GM21825 (cell line): ENCODE results near the gene DSC1.

Source experiments
- ATAC-seq: cut with Tn5 transposase; IDR thresholded peaks from one replicate; pipeline ENCODE4 v1.9.1; 2021; ENCODE audit warnings: mild to moderate bottlenecking, moderate library complexity; ENCODE audit not compliant: unreplicated experiment

Gene DSC1

DNA sequence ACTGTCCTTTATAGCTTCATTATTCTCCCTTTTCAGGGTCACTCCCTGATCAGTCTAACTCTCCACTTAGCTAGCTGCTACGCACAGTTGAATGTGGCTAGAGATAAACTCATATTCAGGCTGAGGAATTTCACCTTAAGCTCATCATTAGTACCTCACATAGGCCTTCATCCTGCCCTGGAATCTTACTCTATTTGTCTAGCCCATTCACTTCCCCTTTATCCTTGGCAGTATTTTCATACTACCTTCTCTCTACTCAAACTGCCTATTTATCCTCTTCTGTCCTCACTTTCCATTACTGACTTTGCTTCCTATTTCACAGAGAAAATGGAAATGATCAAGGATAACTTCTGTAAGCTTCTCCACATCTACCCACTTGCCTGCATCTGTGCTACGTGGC is 49.9 kb downstream of the DSC1 start:
- ATAC-seq, result no peak

DNA sequence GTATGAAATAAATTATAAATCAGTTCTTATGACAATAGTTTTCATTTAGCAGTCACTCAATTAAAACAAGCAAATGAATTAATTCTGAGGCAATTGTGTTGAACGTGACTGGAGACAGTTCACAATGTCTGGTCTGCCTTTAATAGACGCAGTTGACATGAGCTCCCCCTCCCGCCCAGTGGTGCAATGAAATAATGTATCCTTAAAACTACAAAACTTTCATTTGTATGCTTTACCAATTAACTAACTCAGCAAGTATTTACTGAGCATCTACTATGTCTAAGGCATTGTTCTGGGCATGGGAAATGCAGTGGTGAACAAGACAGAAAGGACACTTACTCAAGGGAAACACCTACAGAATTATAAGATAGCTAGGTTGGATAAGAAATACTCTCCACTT is 56.9 kb downstream of the DSC1 start:
- ATAC-seq, result no peak

DNA sequence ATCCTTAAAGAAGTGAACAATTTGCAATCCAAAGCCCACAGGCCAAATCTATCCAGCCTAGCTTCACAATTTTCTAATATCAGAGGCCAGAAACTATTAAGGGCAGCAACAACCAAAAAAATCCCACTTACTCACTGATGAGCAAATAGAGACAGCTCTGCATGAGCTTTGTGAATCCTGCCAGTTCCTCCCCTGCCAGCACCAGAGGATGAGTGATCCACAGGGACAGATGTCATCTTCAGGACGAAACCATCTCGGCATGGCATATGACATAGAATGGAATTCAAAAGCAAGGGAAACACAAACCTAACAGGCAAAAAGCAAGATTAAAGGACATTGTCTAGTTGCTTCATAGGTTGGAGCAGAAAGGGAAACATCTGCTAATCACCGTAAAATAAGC is 58.2 kb downstream of the DSC1 start:
- no peak for ATAC-seq

DNA sequence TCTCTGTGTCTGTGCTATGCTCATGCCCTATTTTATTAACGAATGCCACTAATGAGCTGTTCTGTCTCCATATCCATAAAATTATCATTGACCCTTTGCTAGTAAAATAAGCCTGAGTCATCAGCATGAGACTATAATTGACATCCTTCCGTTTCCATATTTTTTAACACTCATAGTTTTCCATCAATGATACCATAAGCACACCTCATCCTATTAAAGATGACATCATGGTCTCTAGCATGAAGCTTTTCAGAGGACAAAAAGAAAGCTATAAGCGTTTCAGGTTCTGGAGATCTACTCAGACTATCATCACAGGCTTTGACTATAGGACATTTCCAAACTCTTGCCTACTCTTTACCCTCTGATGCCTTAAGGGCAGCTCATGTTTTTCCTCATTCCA is 59.2 kb downstream of the DSC1 start:
- no peak for ATAC-seq

DNA sequence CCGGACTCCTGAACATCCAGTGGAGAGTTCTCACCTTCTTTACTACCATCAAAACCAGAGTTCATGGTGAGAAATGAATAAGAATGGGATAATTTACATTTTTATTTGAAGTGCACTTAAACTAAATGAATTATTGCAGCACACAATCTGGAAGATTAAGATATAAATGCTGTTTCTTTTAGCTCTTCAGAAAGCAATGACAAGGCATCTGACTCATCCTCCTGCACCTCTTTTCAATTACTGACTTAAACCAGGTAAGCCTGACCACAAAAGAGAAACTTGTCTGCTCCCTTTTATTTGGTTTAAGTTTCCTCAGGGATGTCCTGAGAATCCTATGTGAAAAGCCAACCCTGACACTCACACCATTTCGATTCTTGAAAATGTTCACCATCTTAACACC is 59.7 kb downstream of the DSC1 start:
- ATAC-seq, result no peak

DNA sequence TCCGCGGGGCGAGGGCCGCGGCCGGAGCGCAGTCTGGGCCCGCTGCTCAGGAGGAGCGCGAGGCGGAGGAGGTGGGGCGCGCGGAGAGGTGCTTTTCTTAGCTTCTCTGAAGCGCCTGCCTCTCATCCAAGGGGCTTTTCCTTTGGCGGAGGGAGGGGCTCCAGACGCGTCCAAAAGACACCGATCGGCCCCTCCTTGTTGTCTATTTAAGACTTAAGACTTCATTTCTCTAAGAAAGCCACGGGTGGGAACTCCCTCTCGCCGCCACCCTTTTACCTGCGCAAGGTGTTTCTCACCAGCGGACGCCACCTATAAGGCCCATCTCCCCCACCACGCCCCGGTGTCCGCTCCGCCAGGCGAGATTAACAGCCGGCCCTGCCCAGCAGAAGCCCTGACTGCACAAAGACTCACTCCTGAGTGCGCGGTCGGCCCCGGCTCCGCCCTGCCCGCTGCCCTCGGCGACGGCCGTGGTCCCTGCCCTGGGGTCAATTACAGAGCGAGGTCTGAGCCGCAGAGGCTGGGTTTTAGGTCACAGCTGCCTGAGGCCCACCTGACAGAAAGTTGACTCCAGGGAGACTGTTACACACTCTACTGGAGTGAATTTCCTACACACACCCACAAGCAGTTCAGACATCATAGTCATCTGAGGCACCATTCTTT is 60.5 kb downstream of the DSC1 start, which contains the start of gene DSC2:
Gene DSC2, minus strand, starts transcription at position 397 of the 660 bp plus-strand sequence. CDS start 450 bp downstream, outside the sequence.
- ATAC-seq, result no peak

DNA sequence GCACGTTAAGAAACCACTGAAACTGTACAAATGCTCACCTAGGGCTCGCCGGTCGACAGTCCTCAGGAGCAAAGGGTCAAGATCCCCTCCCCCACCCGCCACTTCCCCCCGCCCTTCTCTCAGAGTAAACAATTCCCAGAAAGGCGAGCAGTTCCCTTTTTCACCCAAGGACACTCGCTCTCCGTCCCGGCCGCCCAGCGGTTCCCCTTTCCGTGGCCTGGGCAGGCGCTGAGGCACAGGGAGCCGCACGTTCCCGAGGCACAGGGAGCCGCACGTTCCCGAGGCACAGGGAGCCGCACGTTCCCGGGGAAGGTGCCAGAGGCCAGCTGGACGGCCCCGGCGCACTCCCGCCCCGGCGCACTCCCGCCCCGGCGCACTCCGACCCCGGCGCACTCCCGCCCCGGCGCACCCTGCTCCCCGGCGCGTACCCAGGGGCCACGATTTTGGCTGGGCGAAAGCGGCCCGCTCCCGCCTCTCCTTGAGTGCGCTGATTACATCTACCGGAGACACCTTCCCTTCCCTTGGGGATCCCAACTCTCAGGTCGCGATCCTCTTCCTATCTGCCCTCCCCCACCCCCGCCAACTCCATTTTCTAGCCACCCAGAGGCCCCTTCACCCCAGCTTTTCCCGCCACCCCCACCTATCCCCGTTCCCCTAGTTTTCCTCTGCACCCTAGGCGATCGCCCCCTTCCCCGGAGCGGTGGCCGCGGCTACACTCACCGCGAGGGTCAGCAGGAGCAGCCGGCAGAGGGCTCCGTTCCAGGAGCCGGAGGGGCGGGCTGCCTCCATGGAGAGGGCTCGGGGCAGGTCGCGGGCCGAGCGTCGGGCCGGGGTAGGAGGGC is 61.3 kb downstream of the DSC1 start:
- no peak for ATAC-seq

DNA sequence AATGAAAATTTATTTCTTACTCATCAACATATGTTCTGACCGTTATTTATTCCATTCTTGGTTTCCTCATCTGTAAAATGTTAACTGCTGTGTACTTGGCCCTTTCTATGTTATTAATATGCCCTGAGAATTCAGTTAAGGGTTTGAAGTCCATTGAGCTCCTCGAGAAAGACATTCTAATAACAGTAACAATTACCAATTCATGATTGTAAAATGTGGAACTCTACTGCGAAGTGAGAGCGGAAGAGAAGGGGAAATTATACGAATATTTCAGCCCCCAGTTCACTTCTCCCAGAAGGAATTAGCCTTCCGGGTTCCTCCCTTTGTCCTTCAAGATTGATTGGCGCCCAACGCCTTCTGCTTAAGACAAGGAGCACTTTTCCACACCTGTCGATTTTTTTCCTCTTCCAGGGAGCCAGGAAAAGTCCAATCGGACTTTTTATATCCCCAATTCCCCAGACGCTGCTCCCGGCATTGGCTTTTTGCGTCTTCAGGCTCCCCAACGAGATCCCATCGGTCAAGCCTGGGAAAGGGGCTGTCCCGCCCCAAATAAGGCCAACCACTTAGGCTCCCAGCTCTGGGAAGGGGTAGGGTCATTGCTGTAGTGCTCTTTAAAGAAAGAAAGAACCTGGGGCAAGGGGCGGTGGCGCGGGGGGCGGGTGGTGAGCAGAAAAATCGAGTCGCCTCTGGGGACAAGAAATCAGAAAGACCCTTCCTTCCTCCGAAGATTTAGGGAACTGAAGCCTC is 62.0 kb downstream of the DSC1 start:
- no peak for ATAC-seq

DNA sequence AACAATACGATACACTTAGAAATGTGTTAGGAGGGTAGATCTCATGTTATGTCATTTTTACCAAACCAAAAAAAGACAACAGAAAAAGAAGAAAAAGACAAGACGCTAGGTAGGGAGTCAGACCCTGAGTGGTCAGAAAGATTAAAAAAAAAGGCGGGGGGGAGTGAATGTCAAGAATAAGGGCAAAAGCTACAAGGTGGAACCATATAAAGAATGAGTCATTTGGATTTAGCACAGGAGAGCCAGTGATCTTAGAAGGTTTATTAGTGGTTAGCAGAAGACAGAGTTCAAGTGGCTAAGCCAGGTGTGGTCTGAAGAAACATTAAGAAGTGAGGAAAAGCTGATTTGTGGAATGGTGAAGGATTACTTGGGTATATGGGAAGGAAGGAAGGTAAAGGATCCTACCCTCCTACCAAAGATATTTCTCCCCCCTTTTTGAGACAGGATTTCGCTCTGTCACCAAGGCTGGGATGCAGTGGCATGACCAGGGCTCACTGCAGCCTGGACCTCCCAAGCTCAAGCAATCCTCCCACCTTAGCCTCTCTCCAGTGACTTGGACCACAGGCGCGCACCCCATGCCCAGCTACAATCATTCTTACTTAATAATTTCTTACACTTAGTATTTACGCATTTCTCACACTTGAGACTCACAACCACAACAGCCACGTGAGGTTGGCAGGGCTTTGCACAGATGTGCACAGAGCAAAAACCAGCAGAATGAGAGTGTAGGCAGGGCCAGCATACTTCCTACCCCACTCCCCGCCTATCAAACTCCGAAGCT is 63.0 kb downstream of the DSC1 start:
- no peak for ATAC-seq

DNA sequence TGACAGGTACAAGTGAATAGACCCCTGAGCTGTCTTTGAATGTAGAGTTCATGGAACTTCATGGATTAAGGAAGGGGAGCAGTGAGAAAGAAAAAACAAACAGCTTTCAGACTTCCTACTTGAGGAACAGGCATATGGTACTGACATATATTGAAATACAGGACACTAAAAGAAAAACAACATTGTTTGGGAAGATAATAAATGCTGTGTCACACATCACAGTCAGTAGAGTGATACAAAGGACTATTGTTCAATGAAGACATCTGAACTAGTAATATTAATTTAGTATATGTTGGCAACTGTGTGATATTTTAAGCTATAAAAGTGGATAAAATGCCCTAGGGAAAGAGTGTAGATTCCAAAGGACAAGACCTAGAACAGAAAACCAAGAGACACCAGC is 63.8 kb downstream of the DSC1 start:
- ATAC-seq, result no peak

DNA sequence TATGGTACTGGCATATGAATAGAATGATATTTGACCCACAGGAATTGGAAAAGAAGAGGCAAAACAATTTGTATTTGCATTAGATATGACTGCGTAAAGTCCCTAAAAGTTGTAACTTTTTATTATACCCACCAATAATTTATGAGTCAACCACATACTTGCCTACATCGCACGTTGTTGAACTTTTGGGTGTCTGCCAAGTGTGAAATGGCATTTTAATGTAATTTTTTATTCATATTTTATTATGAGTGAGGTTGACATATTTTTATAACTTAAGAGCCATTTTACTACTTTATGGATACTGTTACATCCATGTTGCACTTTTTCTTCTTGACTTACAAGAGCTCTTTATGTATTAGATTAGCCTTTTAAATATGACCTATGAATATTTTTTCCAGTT is 65.0 kb downstream of the DSC1 start:
- ATAC-seq, result no peak

DNA sequence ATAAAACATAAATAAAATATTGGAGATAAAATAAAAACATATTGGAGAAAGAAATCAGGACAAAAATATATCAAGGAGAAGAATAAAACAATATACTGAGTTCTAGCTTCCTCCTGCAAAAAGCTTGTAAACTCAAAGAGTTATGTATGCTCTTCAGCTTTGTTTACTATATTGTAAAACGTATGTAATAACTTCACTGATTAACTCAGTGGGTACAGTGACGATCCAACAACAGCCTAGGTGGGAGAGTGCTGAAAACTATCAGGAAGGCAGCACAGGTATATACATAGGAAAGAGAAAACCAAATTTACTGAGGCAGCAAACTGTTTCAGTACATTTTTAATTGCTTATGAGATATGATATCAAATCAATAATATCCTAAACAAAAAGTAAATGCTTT is 68.8 kb downstream of the DSC1 start:
- no peak for ATAC-seq

DNA sequence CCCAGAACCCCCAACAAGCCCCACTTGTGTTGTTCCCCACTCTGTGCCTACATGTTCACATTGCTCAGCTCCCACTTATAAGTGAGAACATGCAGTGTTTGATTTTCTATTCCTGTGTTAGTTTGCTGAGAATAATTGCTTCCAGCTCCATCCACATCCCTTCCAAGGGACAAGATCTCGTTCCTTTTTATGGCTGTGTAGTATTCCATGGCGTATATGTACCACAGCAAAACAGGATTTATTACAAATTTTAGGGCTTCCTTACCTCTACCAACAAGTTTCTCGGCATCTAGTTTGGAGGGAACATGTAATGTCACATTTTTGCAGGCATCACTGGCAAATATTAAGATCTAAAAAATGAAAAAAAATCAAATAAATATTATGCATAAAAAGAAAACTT is 69.4 kb downstream of the DSC1 start:
- ATAC-seq, result no peak

DNA sequence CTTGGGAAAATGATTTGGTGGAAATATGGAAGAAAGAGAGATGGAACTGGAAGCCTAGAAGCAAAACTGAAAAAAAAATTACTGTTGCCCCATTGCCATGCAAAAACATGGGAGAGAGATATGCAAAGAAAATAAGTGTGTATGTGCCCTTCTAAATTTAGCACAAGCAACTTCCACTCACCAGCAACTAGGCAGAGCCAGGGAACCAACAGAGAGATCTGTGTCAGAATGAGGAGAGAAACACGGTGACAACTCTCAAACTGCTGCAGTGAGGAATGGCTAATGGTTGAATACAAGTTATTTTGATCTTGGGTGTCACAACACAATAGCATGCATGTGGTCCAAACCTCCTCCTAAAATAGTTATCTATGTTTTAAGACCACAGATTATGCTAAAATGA is 71.3 kb downstream of the DSC1 start:
- ATAC-seq, result no peak

DNA sequence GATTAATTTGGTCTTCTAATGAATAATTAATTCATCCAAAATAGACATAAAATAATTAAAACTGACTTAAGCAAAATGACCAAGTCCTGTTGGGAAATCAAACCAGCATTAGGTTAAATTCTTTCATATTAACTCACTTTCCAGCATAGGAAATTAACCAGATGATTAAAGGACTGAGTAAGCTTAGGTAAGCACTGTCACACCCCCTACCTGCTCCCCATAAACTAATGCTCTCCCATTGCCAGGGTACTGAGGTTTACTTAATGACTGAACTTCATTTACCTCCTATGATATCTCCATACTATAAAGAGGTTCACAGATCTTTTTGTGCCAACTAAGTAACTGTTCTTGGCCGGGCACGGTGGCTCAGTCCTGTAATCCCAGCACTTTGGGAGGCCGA is 74.1 kb downstream of the DSC1 start:
- ATAC-seq, result no peak

DNA sequence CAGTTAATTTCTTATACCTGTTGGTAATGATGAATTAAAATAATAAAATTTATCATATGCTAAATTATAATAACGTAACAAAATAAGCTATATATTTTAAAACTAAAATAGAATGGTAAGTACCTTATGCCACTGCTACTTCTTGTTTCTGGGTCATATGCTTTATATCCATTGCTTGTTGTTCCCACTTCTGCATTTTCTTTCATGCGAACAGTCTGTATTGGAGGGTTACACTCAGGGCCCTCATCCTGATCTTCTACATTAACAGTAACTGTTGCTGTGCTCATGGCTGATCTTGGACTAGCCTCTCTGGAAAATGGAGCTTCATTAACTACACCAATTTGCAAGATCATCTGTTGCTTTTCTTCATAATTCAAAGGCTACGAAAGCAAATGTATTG is 82.7 kb downstream of the DSC1 start:
- ATAC-seq, result no peak
